GM21423 (cell line): ENCODE measurements around the gene PELI2.

ENCODE experiments used
- ATAC-seq: cut with Tn5 transposase; IDR thresholded peaks from one replicate; pipeline ENCODE4 v1.9.1; 2021; ENCODE audit warnings: mild to moderate bottlenecking, moderate library complexity; ENCODE audit not compliant: unreplicated experiment

Gene PELI2

DNA sequence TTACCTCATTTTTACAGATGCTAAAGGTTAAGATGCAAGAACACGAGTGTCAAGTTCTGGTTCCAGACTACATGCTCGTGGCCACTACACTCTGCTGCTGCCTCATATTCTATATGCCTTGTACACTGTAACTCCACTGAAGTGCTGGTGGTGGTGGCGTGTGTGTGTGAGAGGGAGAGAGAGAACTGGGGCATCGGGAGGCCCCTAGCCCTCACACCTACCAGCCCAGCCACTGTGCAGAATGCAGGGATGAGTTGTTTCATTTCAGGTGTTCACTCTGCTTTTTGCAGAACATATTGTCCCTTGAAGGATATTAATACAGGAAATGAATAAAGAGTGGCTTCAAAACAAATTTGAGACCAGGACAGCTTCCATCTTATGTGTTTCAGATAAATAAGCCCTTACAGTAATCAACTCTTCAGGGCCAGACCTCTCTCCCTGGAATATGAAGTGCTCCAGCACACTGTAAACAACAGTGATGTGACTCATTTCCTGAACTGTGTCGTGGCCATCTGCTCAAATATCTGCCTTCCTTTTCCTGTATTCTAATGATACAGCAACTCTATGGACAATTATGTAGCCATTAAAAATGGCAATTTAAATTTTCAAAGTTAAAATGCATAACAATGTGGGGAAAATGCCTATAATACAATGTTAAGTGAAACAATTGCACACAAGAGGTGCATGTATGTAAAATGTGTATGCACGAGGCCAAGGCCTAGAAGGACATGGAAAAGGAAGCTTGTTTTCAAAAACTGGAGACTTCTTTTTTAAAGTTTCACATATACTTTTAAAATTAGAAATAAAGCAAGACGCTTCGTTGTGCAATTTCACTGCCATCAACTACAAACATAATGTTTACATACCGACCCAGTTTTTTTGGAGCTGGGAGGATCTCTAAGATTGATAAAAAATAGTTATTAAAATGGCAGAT, 215.4 kb downstream of the PELI2 start:
- ATAC-seq = no peak

DNA sequence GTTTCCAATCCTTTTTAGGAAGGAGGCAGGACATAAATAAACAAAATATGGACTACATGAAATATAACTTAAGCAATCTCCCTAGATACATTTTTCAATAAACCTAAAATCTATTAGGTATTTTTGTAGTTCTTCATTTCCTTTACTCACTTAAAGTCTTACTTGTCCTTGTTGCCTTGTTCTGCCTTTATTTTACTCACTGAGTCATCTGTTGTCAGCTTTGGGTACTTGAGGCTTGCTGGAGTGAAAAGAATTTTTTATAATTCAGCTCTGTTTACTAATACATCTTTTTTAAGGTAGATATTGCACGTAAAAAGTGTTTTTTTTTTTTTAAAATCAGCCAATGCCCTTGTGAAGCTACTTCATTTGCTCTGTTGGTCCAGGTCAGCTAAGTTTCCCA, 216.2 kb downstream of the PELI2 start:
- ATAC-seq = no peak

DNA sequence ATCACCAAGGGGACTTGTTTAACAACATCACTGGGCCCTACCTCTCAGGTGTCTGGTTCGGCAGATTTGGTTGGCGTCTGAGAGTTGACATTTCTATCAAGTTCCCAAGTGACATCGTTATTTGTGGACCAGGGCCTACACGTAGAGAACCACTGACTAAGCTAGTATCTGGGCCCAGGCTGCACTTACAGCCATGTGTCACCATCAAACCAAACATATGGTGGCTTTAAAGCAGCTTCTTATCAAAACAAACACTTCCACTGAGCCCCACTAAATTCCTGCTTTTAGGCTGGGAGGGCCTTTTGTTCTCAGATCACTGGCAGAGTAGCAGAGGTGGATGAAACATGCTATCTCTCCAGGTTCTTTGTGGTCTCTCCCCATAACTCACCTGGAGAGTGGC, 220.5 kb downstream of the PELI2 start:
- no peak for ATAC-seq

DNA sequence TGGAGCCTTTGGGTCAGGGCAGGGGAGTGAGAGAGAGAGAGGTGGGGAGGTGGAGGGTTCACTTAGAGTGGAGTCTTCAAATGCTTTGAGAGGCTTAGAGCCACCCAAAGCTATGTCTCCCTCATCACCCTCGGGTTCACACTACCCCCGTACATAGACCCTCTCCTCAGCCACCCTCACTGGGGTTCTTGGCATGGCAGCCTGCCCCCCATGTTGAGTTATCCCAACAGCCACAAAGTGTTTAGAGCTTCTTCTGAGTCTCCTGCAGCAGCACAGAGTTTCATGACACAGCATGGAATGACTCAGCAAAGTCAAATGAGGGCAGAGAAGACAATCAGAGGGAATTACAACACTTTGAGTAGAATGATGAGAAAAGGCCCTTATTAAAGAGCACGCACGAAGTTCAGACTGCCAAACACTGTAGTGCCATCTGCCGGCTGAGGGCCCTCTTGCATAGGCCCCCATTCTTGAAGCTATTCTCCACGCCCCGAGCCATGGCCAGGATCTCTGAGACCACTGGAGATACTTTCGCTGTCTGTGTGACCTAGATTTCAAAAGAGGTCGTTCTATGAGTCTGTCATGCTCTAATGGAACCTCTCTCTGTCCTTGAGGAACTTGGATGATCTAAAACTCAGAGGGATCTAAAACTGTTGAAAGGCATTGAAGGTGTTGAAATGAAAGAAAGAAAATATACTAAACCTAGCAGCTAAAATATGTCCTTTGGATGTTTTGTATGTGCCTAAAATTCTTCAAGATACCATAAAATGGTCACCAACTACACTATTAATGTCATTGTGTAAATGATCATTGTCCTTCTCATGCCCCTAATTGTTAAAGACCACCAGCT, 221.9 kb downstream of the PELI2 start:
- peak; percentile 75 for ATAC-seq

DNA sequence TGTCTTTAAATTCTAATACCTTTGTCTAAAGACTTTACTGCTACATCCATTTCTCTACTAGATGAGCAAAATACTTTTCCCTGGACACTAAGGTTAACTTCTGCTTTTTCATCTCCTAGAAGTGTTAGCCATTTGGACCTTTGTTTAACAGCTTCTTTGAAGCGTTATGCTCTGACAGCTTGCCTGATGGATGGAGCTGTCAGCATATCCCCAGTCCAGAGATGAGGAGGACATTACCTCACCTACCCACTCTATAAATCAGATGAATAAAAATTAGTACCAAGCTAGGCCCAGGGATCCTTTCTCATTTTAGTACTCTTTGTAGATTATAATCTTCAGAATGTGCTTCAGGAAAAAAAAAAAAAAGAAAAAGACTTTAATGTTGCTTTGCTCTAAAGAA, 222.7 kb downstream of the PELI2 start:
- ATAC-seq = no peak

DNA sequence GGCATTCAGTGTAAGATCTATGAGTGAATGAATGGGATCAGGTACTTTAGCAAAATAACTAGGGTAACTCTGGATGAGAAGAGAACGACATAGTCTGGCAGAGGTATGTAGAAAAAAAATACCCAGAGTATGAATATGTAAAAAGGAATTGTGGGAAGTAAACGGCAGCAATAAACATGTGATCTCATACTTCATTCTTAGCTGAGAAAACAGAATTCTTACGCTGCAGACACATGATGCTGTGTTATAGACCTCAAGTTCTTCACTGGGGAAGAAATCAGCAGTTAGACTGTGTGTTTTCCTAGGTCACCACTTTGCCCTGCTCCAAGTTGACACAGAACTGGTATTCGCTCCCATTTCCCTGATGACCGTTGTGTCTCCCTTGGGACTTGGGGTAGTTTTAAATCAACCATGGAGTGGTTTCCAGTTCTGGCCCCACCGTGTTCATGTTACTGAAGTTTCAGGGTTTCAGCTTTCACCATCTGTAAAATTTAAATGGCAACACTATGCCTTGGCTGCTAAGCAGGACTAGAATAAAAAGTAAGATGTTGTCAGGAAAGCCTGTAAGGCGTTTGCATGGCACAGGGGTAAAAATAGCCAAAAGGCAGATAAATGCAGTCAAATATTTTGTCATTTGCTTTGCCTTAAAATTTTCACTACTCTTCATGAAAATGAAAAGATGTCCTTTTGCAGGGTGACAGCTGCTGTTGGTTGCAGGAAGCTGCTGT, 223.7 kb downstream of the PELI2 start:
- peak; percentile 6 for ATAC-seq

DNA sequence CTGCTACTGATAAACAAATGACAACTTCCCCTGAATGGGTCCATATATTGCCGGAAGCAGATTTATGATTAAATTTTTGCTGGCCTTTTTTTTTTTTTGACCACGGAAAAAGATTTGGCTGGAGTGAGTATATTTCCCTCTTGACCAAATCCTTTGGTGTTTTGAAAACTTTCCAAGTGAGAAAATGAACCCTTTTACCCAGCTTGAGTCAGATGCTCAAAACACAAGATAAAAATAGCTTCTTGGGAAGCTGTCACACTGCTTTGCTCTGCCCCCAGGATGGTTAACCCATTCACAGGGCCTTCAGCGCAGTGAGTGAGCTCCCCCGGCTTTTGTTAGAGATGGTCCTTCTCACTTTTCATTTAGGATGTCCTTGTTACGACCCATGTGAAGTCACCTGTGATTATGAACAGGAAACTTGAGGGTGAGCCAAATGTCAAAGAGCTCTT, 224.3 kb downstream of the PELI2 start:
- peak; percentile 62 for ATAC-seq

DNA sequence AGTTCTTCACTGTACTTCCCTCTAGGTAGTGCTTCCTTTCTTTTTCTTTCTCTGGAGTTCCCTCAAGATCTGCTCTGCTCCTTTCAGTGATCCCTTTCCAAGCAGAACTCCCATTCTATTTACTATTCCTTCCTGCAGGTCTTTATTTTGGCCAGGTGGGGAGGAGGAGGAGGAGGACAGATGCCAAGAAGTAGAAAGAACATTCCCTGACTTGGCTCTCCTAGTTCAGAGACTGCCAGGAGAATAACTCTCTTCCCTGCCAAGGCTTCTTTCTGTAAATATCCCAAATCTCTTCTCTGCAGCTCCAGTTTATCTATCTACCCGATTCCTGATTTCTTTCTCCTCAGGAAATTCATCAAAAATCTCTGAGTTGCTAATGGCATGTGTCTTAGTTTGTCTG, 231.7 kb downstream of the PELI2 start:
- ATAC-seq = no peak
